Pancreas (tissue), 10 donors: Measurements from ENCODE around the gene OR10Z1. TPM values are rescaled to one million over a fixed set of nuclear protein-coding genes. Genes with fewer than 3 reads are reported as not detected.

Source experiments
- ATAC-seq, 4 donors: fragments of 200-7000 bp; cut with Tn5 transposase; one replicate each; pipeline versions ENCODE4 v1.8.0 to v1.9.1; 2020; ENCODE audit warnings: mild to moderate bottlenecking in 4 of 4, moderate library complexity in 4 of 4
- DNase-seq, 6 donors: peaks; one replicate each; pipeline ENCODE4 v3.0.0-alpha.2; 2020
- FAIRE-seq: peaks from 2 replicates; lab custom pipeline; 2012; peaks lifted over from hg19 to GRCh38; lab: Jason Lieb, UNC
- H3K27ac ChIP-seq, 4 donors: fragments of 200-600 bp; sonication (generic); 1 replicate in 3 of 4; 2 replicates in 1 of 4; pipeline versions ENCODE4 v1.5.0 to v1.8.0; 2020
- H3K27me3 ChIP-seq, 4 donors: fragments of 200-600 bp; one replicate each; pipeline ENCODE4 v1.8.0; 2021
- H3K36me3 ChIP-seq, 3 donors: fragments of 200-600 bp; sonication (generic) in 1 of 3; one replicate each; pipeline versions ENCODE4 v1.5.0 to v1.8.0; 2020 to 2021
- H3K4me1 ChIP-seq, 3 donors: fragments of 200-600 bp; one replicate each; pipeline ENCODE4 v1.8.0; 2021
- H3K4me3 ChIP-seq, 4 donors: fragments of 200-600 bp; sonication (generic) in 2 of 4; one replicate each; pipeline versions ENCODE4 v1.5.0 to v1.8.0; 2020 to 2021
- H3K9me3 ChIP-seq, 4 donors: fragments of 200-600 bp; one replicate each; pipeline ENCODE4 v1.8.0; 2021
- WGBS, 2 donors: extraction: QIAGEN DNeasy Blood & Tissue Kit; methylation state at CpG; one replicate each; pipeline ENCODE4 v1.1.7; 2013; 5-methylcytosine and 5-hydroxymethylcytosine counted together
- intact Hi-C, 3 donors: fragments of 100-400 bp; cut with DNase I; formaldehyde crosslinking; loops; one replicate each; pipeline versions ENCODE4 v1.11.1 to v1.14.2; 2022
- polyA plus RNA-seq, 2 donors: library from polyadenylated mRNA; stranded (reverse); fragments of 200-250 nt; gene quantifications; one replicate each; pipeline ENCODE4 v1.2.3, GENCODE V29; 2013
- total RNA-seq, 6 donors: library from RNA; stranded (reverse); fragmentation: NEBNext Ultra II Directional in 4 of 6; extraction: Animal tissue kit (Norgen Biotek cat#: 25700) in 4 of 6; gene quantifications; one replicate each; pipeline versions ENCODE4 v1.2.1 to v1.2.4, GENCODE V29; 2021 to 2023
- TF ChIP-seq, protein P1 (sequence below), 4 donors: fragments of 200-600 bp; sonication (generic) in 3 of 4; IDR thresholded peaks; one replicate each; pipeline versions ENCODE4 v1.5.0 to v1.8.0; 2021; ENCODE audit warnings: antibody characterized with exemption in 4 of 4
- donor health status: healthy with polysubstance abuse.
- donor health status: DM: no; HTN: no; CAD: no; lungs with moderate emphysema.
- donor health status: DM: no; HTN: no; CAD: no.
- donor health status: control.
- donor health status: control.
- donor health status: Bipolar disorder and iron deficiency.
- donor health status: DM: yes; HTN: yes; CAD: no.
- donor health status: DM: no; HTN: no; CAD: no.
- donor health status: DM: no; HTN: no; CAD: no.
- donor health status: DM: yes; HTN: yes; CAD: no.

The OR10Z1 gene, protein sequence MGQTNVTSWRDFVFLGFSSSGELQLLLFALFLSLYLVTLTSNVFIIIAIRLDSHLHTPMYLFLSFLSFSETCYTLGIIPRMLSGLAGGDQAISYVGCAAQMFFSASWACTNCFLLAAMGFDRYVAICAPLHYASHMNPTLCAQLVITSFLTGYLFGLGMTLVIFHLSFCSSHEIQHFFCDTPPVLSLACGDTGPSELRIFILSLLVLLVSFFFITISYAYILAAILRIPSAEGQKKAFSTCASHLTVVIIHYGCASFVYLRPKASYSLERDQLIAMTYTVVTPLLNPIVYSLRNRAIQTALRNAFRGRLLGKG
- total RNA-seq (not detected), polyA plus RNA-seq (not detected)

DNA sequence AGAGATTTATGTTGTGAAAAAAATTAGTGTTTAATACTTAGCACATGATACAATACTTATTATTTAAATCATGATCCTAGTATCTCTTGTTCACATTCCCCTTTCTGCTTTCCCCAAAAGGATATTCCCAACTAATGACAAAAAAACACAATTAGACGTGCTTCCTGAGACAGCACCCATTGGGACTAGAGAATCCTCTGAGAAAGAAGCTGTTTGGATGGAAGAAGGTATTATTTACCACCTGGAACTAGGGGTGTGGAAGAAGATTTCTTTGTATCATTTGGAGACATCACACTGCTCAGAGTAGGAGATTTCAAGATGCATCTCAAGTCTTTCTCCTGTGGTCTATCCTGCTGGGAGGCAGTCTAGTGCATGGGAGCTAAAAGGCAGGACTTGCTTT is at the start of gene OR10Z1:
Gene OR10Z1, plus strand, starts transcription at position 301 of the 400 bp plus-strand sequence. CDS start 1,171 bp downstream, outside the sequence.
- no peak for FAIRE-seq
- H3K4me3 ChIP-seq, result no peak within 1 kb of the TSS
- no peaks in the 10 kb centered on the region for H3K27me3 ChIP-seq
- TF ChIP-seq, protein P1, sequence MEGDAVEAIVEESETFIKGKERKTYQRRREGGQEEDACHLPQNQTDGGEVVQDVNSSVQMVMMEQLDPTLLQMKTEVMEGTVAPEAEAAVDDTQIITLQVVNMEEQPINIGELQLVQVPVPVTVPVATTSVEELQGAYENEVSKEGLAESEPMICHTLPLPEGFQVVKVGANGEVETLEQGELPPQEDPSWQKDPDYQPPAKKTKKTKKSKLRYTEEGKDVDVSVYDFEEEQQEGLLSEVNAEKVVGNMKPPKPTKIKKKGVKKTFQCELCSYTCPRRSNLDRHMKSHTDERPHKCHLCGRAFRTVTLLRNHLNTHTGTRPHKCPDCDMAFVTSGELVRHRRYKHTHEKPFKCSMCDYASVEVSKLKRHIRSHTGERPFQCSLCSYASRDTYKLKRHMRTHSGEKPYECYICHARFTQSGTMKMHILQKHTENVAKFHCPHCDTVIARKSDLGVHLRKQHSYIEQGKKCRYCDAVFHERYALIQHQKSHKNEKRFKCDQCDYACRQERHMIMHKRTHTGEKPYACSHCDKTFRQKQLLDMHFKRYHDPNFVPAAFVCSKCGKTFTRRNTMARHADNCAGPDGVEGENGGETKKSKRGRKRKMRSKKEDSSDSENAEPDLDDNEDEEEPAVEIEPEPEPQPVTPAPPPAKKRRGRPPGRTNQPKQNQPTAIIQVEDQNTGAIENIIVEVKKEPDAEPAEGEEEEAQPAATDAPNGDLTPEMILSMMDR (IDR thresholded peaks at IDR 0.05), result no peak
- no peak for DNase-seq
- H3K9me3 ChIP-seq, result no peaks in the 10 kb centered on the region
- H3K36me3 ChIP-seq, result no peaks in the 10 kb centered on the region
- no peak within 1 kb of the TSS for H3K27ac ChIP-seq
- no peaks in the 10 kb centered on the region for H3K4me1 ChIP-seq
- WGBS, 2 donors, result 30 to 56% methylated on average over 1 of the region's 1 CpG
- intact Hi-C loops, result no loop called here
- no peak for ATAC-seq

DNA sequence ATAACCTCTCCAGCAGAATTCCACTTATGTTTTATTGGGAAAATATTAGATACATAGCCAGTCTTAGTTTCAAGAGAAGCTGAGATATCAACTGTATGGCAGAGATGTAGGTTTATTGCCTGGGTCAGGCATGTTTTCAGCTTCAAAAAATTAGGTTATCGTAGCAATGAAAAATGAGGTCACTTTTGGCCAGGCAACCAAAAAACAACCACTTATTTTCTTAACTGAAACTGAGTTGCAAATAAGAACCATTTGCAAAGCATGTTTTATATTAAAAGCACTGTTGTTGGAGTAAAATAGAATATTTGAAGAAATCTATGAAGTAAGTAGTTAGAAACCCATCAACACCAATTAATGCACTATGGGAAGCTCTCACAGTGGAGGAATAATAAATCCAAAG is 45.4 kb upstream of the OR10Z1 start:
- 51 to 79% methylated on average over 1 of the region's 1 CpG for WGBS, 2 donors

DNA sequence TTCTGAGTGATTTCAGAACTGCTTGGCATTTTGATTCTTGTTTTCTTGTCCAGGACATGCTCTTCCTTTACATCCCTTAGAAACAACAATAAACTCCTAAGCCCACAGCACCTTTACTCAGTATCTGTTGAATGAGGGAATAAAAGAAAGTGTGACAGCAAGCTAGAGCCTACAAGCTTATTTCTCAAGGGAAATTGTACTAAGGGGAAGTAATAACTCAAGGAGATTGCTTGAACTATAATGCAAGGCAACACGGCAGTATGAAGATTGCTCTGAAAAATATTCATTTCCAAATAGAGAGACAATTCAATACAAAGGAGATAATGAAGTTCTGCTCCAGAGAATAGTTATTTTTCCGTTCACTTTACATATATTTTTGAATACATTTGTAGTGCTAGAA is 41.2 kb upstream of the OR10Z1 start:
- DNase-seq, result no peak
- no peak overlapping the region for H3K27ac ChIP-seq
- H3K36me3 ChIP-seq, result no peaks in the 10 kb centered on the region
- intact Hi-C loops, result no loop called here
- 43 to 51% methylated on average over 2 of the region's 2 CpGs for WGBS, 2 donors
- no peaks in the 10 kb centered on the region for H3K9me3 ChIP-seq
- no peak for FAIRE-seq
- H3K4me3 ChIP-seq, result no peak overlapping the region
- ATAC-seq, result no peak
- no peaks in the 10 kb centered on the region for H3K4me1 ChIP-seq
- no peaks in the 10 kb centered on the region for H3K27me3 ChIP-seq
- TF ChIP-seq, protein P1 (IDR thresholded peaks at IDR 0.05), result no peak

More for the DNA sequence above, 45.4 kb upstream of the OR10Z1 start:
- no peaks in the 10 kb centered on the region for H3K4me1 ChIP-seq
- no peaks in the 10 kb centered on the region for H3K36me3 ChIP-seq
- no peak for DNase-seq
- H3K4me3 ChIP-seq, result no peak overlapping the region
- no peaks in the 10 kb centered on the region for H3K9me3 ChIP-seq
- intact Hi-C loops, result no loop called here
- no peaks in the 10 kb centered on the region for H3K27me3 ChIP-seq
- TF ChIP-seq, protein P1 (IDR thresholded peaks at IDR 0.05), result no peak
- ATAC-seq, result no peak
- FAIRE-seq, result no peak
- H3K27ac ChIP-seq, result no peak overlapping the region

DNA sequence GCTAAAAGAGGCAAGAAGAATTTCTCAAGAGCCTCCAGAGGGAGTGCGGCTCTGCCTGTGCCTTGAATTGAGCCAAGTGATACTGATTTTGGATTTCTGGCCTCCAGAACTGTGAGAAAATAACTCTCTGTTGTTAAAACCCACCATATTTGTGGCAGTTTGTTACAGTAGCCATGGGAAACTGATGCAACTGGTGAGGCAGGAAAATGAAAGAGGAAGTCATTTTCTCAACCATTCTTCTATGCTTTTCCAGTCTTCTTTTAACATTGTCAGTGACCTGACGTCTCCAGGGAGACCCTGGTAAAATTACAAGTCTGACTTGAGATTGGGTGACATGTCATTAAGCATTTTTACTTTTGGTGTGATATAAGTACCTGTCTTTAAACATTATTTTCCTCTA is 40.5 kb upstream of the OR10Z1 start:
- no peak for DNase-seq
- intact Hi-C loops, result no loop called here
- WGBS, 2 donors, result 44 to 55% methylated on average over 2 of the region's 2 CpGs
- H3K27me3 ChIP-seq, result no peaks in the 10 kb centered on the region
- no peak overlapping the region for H3K27ac ChIP-seq
- H3K36me3 ChIP-seq, result no peaks in the 10 kb centered on the region
- no peak for FAIRE-seq
- H3K9me3 ChIP-seq, result no peaks in the 10 kb centered on the region
- H3K4me1 ChIP-seq, result no peaks in the 10 kb centered on the region
- no peak overlapping the region for H3K4me3 ChIP-seq
- ATAC-seq, result no peak
- TF ChIP-seq, protein P1 (IDR thresholded peaks at IDR 0.05), result no peak

DNA sequence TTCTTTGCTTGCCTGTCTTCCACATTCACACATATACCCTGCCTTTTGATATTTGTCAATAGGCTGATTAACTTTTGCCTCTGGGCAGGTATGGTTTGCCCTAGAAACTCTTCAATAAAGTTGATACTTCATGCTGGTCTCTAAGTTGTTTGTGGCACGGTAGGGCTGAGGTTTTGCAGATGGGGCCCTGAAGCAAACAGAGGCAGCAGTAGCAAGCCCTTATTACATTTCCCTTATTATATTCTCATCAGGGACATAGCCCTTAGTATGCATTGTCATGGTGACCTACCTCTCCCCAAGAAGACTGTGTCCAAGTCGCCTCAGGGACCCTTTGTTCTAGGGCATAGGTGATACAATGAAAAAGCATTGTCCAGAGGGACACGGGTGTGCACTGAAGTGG is 34.6 kb upstream of the OR10Z1 start, which contains the start of gene OR6P1:
Gene OR6P1, minus strand, starts transcription at position 101 of the 400 bp plus-strand sequence. CDS start 6,976 bp downstream, outside the sequence.
- FAIRE-seq, result no peak
- no peak for DNase-seq
- TF ChIP-seq, protein P1 (IDR thresholded peaks at IDR 0.05), result no peak
- intact Hi-C loops, result no loop called here
- WGBS, 2 donors, result 34 to 39% methylated on average over 3 of the region's 3 CpGs
- no peaks in the 10 kb centered on the region for H3K36me3 ChIP-seq
- no peaks in the 10 kb centered on the region for H3K9me3 ChIP-seq
- H3K27me3 ChIP-seq, result peaks cover 0 to under 1% (median 0%) of the 10 kb centered on the region in 4 donors
- H3K4me3 ChIP-seq, result no peak within 1 kb of the TSS
- no peak for ATAC-seq
- H3K27ac ChIP-seq, result no peak within 1 kb of the TSS
- no peaks in the 10 kb centered on the region for H3K4me1 ChIP-seq
